A673 (cell line): Measurements from ENCODE around the gene SSTR5. TPM values are rescaled to one million over a fixed set of nuclear protein-coding genes. Genes with fewer than 3 reads are reported as not detected.

Experiments used
- BruUV-seq: library from RNA; stranded (reverse); fragments of 400-500 nt; replicated peaks from 2 replicates; lab custom pipeline; 2021; lab: Mats Ljungman, UMichigan
- CTCF ChIA-PET: fragments of 300-600 bp; sonication (Branson Sonifier 250); formaldehyde crosslinking; loops from one replicate; lab custom pipeline; 2022; ENCODE audit warnings: antibody characterized with exemption; lab: Charles Lee
- POLR2A ChIA-PET: fragments of 300-600 bp; sonication (Branson Sonifier 250); formaldehyde crosslinking; loops from one replicate; lab custom pipeline; 2022; ENCODE audit warnings: antibody characterized with exemption; ENCODE audit not compliant: low non-redundant PET; lab: Charles Lee
- DNase-seq: peaks from one replicate; pipeline ENCODE4 v3.0.0-alpha.2; 2015; ENCODE audit warnings: low spot score
- H3K27ac ChIP-seq: fragments of 200-600 bp; sonication (generic); 2 replicates; pipeline ENCODE4 v1.5.1; 2016; ENCODE audit warnings: mixed run types, low read depth, mild to moderate bottlenecking, mixed read lengths, antibody characterized with exemption, low read length; ENCODE audit not compliant: poor library complexity, severe bottlenecking
- H3K27me3 ChIP-seq: fragments of 200-600 bp; sonication (generic); replicated peaks from 2 replicates; pipeline ENCODE4 v1.6.1; 2017; ENCODE audit warnings: mixed run types, low read depth, mild to moderate bottlenecking, mixed read lengths, antibody characterized with exemption, low read length; ENCODE audit not compliant: insufficient read depth, poor library complexity
- H3K36me3 ChIP-seq: fragments of 200-600 bp; sonication (generic); 2 replicates; pipeline ENCODE4 v1.6.1; 2016; ENCODE audit warnings: mixed run types, mild to moderate bottlenecking, mixed read lengths, antibody characterized with exemption, low read length; ENCODE audit not compliant: insufficient read depth, poor library complexity, severe bottlenecking
- H3K4me1 ChIP-seq: fragments of 200-600 bp; sonication (generic); 2 replicates; pipeline ENCODE4 v1.6.1; 2017; ENCODE audit warnings: mixed run types, mild to moderate bottlenecking, mixed read lengths, antibody characterized with exemption, low read length; ENCODE audit not compliant: insufficient read depth, poor library complexity, severe bottlenecking
- H3K4me3 ChIP-seq: fragments of 200-600 bp; sonication (generic); 2 replicates; pipeline ENCODE4 v1.5.1; 2016; ENCODE audit warnings: low read depth, mixed run types, mild to moderate bottlenecking, mixed read lengths, low read length; ENCODE audit not compliant: poor library complexity, severe bottlenecking
- H3K9me3 ChIP-seq: fragments of 200-600 bp; sonication (generic); 2 replicates; pipeline ENCODE4 v1.6.1; 2016; ENCODE audit warnings: mixed run types, low read depth, mild to moderate bottlenecking, mixed read lengths, antibody characterized with exemption, low read length; ENCODE audit not compliant: poor library complexity, severe bottlenecking
- EZH2 ChIP-seq: fragments of 200-600 bp; sonication (generic); IDR thresholded peaks from 2 replicates; pipeline ENCODE4 v1.6.1; 2017; ENCODE audit warnings: borderline replicate concordance, low read depth, mild to moderate bottlenecking, mixed read lengths, antibody characterized with exemption, low read length; ENCODE audit not compliant: poor library complexity, severe bottlenecking
- intact Hi-C: fragments of 100-400 bp; cut with micrococcal nuclease; formaldehyde crosslinking; loops from one replicate; pipeline ENCODE4 v1.10.0; 2022; ENCODE audit not compliant: unreplicated experiment
- total RNA-seq: library from RNA; stranded (reverse); gene quantifications from 2 replicates; pipeline ENCODE4 v1.2.3, GENCODE V29; 2021
- TF ChIP-seq, protein P1 (sequence below): fragments of 300-800, 200-600 bp; sonication (generic); conservative IDR thresholded peaks from 2 replicates; pipeline ENCODE4 v1.5.1; 2017; ENCODE audit warnings: low read depth, mild to moderate bottlenecking, antibody characterized with exemption, low read length, moderate library complexity, mixed read lengths

Gene SSTR5
- total RNA-seq, 1 experiment from 2014 or later, result not detected

DNA sequence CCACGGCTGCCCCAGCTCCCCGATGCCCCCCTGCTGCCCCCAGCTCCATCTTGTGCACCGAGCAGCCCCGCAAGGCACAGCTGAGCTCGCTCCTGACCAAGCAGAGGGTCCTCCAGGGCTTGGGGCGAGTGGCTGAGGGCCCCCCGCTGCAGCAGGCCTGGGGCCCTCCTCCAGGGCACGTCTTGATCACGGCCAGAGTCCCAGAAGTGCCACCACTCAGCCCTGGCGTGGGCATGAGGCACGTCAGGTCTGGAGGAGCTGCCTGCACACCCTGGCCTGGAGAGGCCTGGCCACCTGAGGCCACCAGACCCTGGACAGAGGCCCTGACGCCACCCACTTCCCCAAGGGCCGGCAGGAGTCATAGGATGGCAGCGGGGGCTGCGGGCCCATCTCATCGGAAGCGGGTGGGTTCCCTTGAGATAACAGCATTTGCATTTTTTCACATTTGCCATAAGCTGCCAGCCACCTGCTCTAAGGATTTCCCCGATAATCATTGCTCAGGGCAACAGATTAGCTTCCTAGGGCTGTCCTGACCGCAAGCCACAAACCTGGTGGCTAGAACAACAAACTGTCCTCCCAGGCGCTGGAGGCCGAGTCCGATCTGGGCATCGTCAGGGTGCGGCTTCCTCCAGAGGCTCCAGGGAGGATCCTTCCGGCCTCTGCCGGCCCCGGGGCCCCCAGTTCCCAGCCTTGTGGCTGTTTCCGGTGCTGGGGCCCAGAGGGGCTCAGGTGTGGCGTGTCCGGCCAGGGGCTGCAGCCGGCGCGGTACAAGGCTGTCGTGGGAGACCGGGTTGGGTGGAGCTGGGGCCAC is 47.4 kb downstream of the SSTR5 start:
- no peak for DNase-seq
- Histone ChIP-seq H3K4me1 (no peaks in the 10 kb centered on the region), H3K27me3 (no peaks in the 10 kb centered on the region), H3K9me3 (no peaks in the 10 kb centered on the region), H3K27ac (no peak overlapping the region), H3K36me3 (no peaks in the 10 kb centered on the region), H3K4me3 (no peak overlapping the region)
- BruUV-seq, result no TSS peak
- POLR2A ChIA-PET, result no interaction called here
- CTCF ChIA-PET, result no interaction called here
- TF ChIP-seq, protein P1, sequence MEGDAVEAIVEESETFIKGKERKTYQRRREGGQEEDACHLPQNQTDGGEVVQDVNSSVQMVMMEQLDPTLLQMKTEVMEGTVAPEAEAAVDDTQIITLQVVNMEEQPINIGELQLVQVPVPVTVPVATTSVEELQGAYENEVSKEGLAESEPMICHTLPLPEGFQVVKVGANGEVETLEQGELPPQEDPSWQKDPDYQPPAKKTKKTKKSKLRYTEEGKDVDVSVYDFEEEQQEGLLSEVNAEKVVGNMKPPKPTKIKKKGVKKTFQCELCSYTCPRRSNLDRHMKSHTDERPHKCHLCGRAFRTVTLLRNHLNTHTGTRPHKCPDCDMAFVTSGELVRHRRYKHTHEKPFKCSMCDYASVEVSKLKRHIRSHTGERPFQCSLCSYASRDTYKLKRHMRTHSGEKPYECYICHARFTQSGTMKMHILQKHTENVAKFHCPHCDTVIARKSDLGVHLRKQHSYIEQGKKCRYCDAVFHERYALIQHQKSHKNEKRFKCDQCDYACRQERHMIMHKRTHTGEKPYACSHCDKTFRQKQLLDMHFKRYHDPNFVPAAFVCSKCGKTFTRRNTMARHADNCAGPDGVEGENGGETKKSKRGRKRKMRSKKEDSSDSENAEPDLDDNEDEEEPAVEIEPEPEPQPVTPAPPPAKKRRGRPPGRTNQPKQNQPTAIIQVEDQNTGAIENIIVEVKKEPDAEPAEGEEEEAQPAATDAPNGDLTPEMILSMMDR, result no peak
- no peak for TF ChIP-seq EZH2
- intact Hi-C loops, result no loop called here

DNA sequence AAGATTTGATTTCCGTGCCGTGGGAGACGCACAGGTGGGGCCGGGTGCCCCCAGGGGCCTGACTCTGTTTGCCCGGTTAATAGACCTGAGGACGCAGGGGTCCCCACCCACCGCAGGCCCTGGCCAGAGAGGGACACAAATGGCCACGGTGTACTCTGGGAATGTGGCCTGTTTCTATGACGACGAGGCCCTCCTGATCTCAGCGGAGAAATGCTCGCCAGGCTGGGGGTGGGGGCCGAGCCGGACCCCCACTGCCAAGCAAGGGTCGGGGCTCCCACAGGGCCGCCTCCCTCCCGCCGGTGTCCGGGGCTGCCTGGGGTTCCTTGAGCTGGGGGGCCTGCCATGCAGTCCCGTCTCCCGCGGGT is 48.0 kb downstream of the SSTR5 start:
- CTCF ChIA-PET, result no interaction called here
- H3K36me3 ChIP-seq, result no peaks in the 10 kb centered on the region
- intact Hi-C loops, result no loop called here
- peaks cover 4% of the 10 kb centered on the region for H3K4me1 ChIP-seq
- H3K4me3 ChIP-seq, result no peak overlapping the region
- H3K27me3 ChIP-seq, result no peaks in the 10 kb centered on the region
- DNase-seq, result no peak
- BruUV-seq, result no TSS peak
- POLR2A ChIA-PET, result no interaction called here
- TF ChIP-seq, protein P1, result no peak
- TF ChIP-seq EZH2, result no peak
- H3K27ac ChIP-seq, result no peak overlapping the region
- no peaks in the 10 kb centered on the region for H3K9me3 ChIP-seq

DNA sequence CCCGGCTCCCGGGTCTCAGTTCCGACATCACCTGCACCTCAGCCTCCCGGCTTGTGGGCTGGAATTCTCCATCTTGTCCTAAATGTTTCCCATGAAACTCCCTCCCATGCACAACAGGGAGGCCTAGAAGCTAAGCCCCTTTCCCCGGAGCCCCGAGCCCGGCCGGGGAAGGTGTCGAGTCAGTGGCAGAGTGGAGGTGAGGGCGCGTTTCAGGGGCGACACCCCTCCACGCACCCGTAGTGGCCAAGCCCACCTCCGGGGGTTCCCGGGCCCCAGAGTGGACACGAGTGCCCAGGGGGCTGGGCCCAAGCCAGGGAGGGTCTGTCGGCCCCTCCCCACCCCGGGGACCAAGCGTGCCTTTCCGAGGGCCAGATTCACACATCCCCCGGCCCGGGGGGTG is 48.5 kb downstream of the SSTR5 start:
- no TSS peak for BruUV-seq
- Histone ChIP-seq H3K36me3 (no peaks in the 10 kb centered on the region), H3K9me3 (no peaks in the 10 kb centered on the region), H3K4me3 (no peak overlapping the region), H3K27ac (no peak overlapping the region), H3K27me3 (no peaks in the 10 kb centered on the region), H3K4me1 (peaks cover 8% of the 10 kb centered on the region)
- no peak for DNase-seq
- ChIA-PET CTCF (no interaction called here), POLR2A (no interaction called here)
- TF ChIP-seq EZH2, result no peak
- TF ChIP-seq, protein P1, result no peak
- intact Hi-C loops, result no loop called here
